ENCODE results near the gene USP53. TPM values are rescaled to one million over a fixed set of nuclear protein-coding genes. Genes with fewer than 3 reads are reported as not detected.
A peak's percentile ranks its signal among the peaks of the same experiment; 100 is the strongest.

USP53 gene
- total and polyA plus RNA-seq, 9 of the 15 experiments (the other 6 are each of a cell fraction or from before 2014, with no cell fraction given), result 2.9 to 9.6 (median 8.3) TPM

GRCh38 chr4:119232286-119232685 is 19.8 kb downstream of the USP53 start:
- no TSS peak for BruUV-seq (replicated peaks)
- Histone ChIP-seq H3K36me3 (ENCODE audit: control insufficient read depth, insufficient read depth, low read length) (no peaks in the 10 kb centered on the region), H3K9me3 (replicated peaks; ENCODE audit: control insufficient read depth, insufficient read depth, low read depth, low read length) (no peaks in the 10 kb centered on the region), H3K79me2 (ENCODE audit: control insufficient read depth, insufficient read depth, low read length) (peaks cover 6% of the 10 kb centered on the region; the same call in 2 of the 3 replicates), H3K9me1 (ENCODE audit: control insufficient read depth, insufficient read depth, low read length) (no peaks in the 10 kb centered on the region), H3K27me3 (ENCODE audit: control insufficient read depth in 2 of 2, insufficient read depth in 2 of 2, low read length in 2 of 2) (no peaks in the 10 kb centered on the region), H3K4me1 (replicated peaks in 1 of 2; ENCODE audit: control insufficient read depth in 2 of 2, insufficient read depth in 2 of 2, low read length in 2 of 2) (peaks cover 2 to 4% of the 10 kb centered on the region in 2 experiments; a peak in 2 of 5 replicates), H3K4me2 (ENCODE audit: insufficient read depth, low read length) (no peak overlapping the region), H2AFZ (ENCODE audit: low read depth, low read length) (no peak overlapping the region), H3K4me3 (no peak overlapping the region), H3K9ac (ENCODE audit: insufficient read depth in 1 of 2, low read depth in 2 of 2, low read length in 2 of 2) (no peak overlapping the region), H3K27ac (ENCODE audit: extremely low read depth, low read depth, low read length) (no peak overlapping the region), H4K20me1 (replicated peaks; ENCODE audit: control insufficient read depth, insufficient read depth, low read length) (no peaks in the 10 kb centered on the region)
- intact Hi-C loops (cut with micrococcal nuclease) (no loop called here), in situ Hi-C loops (cut with MboI) (no loop called here)
- no peak for FAIRE-seq
- 94% methylated on average over 1 of the region's 1 CpG for WGBS (ENCODE audit: insufficient coverage, low coverage, missing lambda C conversion rate)
- CTCF ChIA-PET (ENCODE audit: low intra/inter-chr PET ratio), result no interaction called here
- POLR2A ChIA-PET, result no interaction called here
- TF ChIP-seq HDAC2 (IDR thresholded peaks at IDR 0.05) (no peak), ZNF175 (CRISPR knock-in tag; IDR thresholded peaks at IDR 0.05; ENCODE audit: low read depth) (no peak), SRSF3 (IDR thresholded peaks at IDR 0.05; ENCODE audit: insufficient read depth, low read length) (no peak), ZNF316 (IDR thresholded peaks at IDR 0.05) (0 out of 2 replicates have a peak, but pooled peaks have one; percentile 1), ARID2 (IDR thresholded peaks at IDR 0.05) (no peak), PHTF2 (CRISPR knock-in tag; IDR thresholded peaks at IDR 0.05) (no peak), RBM25 (IDR thresholded peaks at IDR 0.05; ENCODE audit: low read depth, low read length, severe bottlenecking) (peak; percentile 22), ZNF507 (tag; conservative IDR thresholded peaks at IDR 0.05) (no peak), HOMEZ (CRISPR knock-in tag; IDR thresholded peaks at IDR 0.05) (no peak), ZNF24 (IDR thresholded peaks at IDR 0.05) (peak; percentile 66; the same call in 1 of the 2 replicates), ZNF146 (CRISPR knock-in tag; IDR thresholded peaks at IDR 0.05; ENCODE audit: unreplicated experiment) (peak; percentile 68), ZNF436 (CRISPR knock-in tag; IDR thresholded peaks at IDR 0.05) (no peak)
- no peak for DNase-seq (ENCODE audit: extremely low read depth in 1 of 4, low spot score in 3 of 4)
- no peak for ATAC-seq
